Glutamatergic neuron (in vitro differentiated cells): ENCODE data around the gene GCNA. TPM values are rescaled to one million over a fixed set of nuclear protein-coding genes. Genes with fewer than 3 reads are reported as not detected.
"Not testable (repeated sequence)": the region's sequence is repeated elsewhere in the genome, so short reads cannot be mapped to it uniquely, and the experiment has no call there.

Experiments used
- DNase-seq: peaks from one replicate; pipeline ENCODE4 v3.0.0; 2022
- H3K27ac Mint-ChIP-seq: one replicate; pipeline ENCODE4 v1.8.0; 2020; ENCODE audit warnings: mild to moderate bottlenecking, mixed read lengths, inconsistent platforms; ENCODE audit not compliant: unreplicated experiment
- H3K27me3 Mint-ChIP-seq: one replicate; pipeline ENCODE4 v1.8.0; 2020; ENCODE audit warnings: mild to moderate bottlenecking, moderate library complexity, mixed read lengths, inconsistent platforms; ENCODE audit not compliant: unreplicated experiment
- H3K36me3 Mint-ChIP-seq: one replicate; pipeline ENCODE4 v1.8.0; 2020; ENCODE audit warnings: mild to moderate bottlenecking, mixed read lengths, inconsistent platforms; ENCODE audit not compliant: unreplicated experiment
- H3K4me1 Mint-ChIP-seq: one replicate; pipeline ENCODE4 v1.8.0; 2020; ENCODE audit warnings: mild to moderate bottlenecking, low read depth, mixed read lengths, inconsistent platforms; ENCODE audit not compliant: unreplicated experiment
- H3K4me3 Mint-ChIP-seq: one replicate; pipeline ENCODE4 v1.8.0; 2020; ENCODE audit warnings: mild to moderate bottlenecking, mixed read lengths, inconsistent platforms; ENCODE audit not compliant: unreplicated experiment
- H3K9me3 Mint-ChIP-seq: one replicate; pipeline ENCODE4 v1.8.0; 2020; ENCODE audit warnings: mild to moderate bottlenecking, moderate library complexity, mixed read lengths, inconsistent platforms; ENCODE audit not compliant: unreplicated experiment
- total RNA-seq: library from RNA; stranded (reverse); fragmentation: NEBNext Ultra II Directional; extraction: Animal tissue kit (Norgen Biotek cat#: 25700); gene quantifications from one replicate; pipeline ENCODE4 v1.2.1, GENCODE V29; 2021; ENCODE audit not compliant: unreplicated experiment
- TF ChIP-seq, protein P1 (sequence below): fragments of 200-600 bp; sonication (generic); IDR thresholded peaks from one replicate; pipeline ENCODE4 v1.5.0; 2021; ENCODE audit not compliant: partially characterized antibody, unreplicated experiment

The GCNA gene
- total RNA-seq, 1 donor from 2014 or later, result 2.5 TPM

DNA sequence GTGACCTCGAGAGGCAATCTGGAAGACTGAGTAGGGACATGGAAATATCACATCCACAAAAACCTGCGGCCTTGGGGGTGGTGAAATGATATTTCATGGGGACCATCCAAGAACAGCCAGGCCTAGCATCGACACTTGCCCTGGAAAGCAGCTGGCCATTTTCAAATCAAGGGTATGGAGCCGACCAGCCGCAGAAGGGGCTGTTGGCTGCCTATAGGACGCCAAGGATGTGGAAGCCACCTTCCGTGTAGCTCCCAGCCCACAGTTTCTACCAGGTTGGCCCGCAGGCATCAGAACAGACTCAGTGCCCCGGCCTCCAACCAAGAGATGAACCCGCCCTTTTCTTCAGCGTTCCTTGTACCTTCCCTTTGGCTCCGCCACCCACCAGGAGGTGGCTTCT, 83.7 kb downstream of the GCNA start:
- TF ChIP-seq, protein P1, sequence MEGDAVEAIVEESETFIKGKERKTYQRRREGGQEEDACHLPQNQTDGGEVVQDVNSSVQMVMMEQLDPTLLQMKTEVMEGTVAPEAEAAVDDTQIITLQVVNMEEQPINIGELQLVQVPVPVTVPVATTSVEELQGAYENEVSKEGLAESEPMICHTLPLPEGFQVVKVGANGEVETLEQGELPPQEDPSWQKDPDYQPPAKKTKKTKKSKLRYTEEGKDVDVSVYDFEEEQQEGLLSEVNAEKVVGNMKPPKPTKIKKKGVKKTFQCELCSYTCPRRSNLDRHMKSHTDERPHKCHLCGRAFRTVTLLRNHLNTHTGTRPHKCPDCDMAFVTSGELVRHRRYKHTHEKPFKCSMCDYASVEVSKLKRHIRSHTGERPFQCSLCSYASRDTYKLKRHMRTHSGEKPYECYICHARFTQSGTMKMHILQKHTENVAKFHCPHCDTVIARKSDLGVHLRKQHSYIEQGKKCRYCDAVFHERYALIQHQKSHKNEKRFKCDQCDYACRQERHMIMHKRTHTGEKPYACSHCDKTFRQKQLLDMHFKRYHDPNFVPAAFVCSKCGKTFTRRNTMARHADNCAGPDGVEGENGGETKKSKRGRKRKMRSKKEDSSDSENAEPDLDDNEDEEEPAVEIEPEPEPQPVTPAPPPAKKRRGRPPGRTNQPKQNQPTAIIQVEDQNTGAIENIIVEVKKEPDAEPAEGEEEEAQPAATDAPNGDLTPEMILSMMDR, result no peak
- Mint-ChIP-seq H3K4me1 (no peaks in the 10 kb centered on the region), H3K4me3 (no peak overlapping the region), H3K36me3 (no peaks in the 10 kb centered on the region), H3K27me3 (no peaks in the 10 kb centered on the region), H3K9me3 (no peaks in the 10 kb centered on the region), H3K27ac (no peak overlapping the region)
- no peak for DNase-seq

DNA sequence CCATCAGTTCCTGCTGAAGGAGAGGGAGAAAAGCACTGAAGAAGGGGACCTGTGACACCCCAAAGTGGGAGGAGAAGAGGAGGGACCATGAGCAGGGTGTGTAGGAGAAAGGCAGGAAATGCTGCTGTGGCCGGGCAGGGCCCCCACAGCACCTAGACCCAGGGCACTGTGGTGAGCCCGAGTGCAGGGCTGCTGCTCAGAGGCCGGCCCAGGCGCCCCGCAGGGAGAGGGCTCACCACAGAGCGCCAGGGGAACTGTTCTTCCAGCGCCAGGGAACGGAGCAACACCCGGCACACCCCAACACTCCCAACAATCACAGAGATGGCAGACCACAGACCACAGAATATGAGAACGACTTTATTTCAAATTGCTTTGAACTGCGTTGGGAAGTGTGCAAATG, 84.4 kb downstream of the GCNA start:
- not testable (repeated sequence) for H3K9me3 Mint-ChIP-seq, H3K36me3 Mint-ChIP-seq, H3K27ac Mint-ChIP-seq, DNase-seq, H3K4me3 Mint-ChIP-seq, H3K27me3 Mint-ChIP-seq, H3K4me1 Mint-ChIP-seq

Other genes starting within 250 kb of the GCNA start
- gene TAF1, start 212.1 kb upstream of the GCNA start, total RNA-seq, result 42.1 TPM
- 185 TPM for gene OGT, start 45.3 kb upstream of the GCNA start, total RNA-seq
- not detected for gene CXCR3, start 40.1 kb downstream of the GCNA start, total RNA-seq
- gene CXorf49, start 139.8 kb downstream of the GCNA start, total RNA-seq, result not detected
- gene CXorf49B, start 184.9 kb downstream of the GCNA start, total RNA-seq, result not detected